GM21526 (cell line): ENCODE measurements around the gene GIMD1.

Experiments used
- ATAC-seq: cut with Tn5 transposase; IDR thresholded peaks from one replicate; pipeline ENCODE4 v1.9.1; 2021; ENCODE audit warnings: moderate library complexity; ENCODE audit not compliant: unreplicated experiment, low FRiP score

Gene GIMD1

DNA sequence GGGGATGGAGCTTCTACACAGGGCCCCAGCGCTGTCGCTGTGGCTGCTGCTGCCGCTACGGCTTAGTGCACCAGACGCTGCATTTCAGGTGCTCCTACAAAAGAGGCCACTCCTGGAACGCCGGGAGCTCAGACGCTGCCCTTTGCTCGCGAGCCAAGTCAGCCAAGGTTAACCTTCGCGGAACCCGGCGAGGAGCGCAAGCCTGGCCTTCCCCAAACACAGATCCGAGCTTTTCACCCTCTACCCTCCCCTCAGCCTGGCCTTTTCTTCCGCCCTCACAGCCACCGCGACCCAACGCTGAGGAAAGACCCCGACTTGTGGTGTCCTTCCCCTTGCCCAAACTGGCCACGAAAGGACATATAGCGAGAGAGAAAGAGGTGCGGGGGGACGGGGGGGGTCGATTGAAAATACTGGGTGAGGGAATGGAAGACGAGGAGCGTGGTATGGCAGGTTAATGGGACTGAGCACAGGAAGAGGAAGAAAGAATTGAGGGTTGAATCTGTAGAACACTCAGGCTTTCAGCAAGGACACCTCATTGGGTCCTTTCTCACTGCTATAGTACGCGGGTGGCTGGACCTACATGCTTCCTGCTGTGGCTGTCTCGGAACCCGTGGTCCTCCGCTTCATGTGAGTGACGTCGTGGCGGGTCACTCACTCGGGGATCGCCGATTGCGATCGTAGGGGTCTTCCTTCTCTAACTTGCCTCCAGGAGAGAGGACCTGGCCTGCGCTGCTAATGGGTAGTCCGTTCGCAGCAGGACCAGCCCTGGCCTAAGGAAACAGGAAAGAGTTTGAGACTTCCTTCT is 52.4 kb downstream of the GIMD1 start, which contains the start of the genes AIMP1 and TBCK:
AIMP1 (plus strand) TSS at position 583 of the 805 bp plus-strand sequence. CDS start 8,460 bp downstream, outside the sequence.
TBCK (minus strand) TSS at position 242 of the 805 bp plus-strand sequence. CDS start 7,249 bp downstream, outside the sequence.
- ATAC-seq, result peak; percentile 89

DNA sequence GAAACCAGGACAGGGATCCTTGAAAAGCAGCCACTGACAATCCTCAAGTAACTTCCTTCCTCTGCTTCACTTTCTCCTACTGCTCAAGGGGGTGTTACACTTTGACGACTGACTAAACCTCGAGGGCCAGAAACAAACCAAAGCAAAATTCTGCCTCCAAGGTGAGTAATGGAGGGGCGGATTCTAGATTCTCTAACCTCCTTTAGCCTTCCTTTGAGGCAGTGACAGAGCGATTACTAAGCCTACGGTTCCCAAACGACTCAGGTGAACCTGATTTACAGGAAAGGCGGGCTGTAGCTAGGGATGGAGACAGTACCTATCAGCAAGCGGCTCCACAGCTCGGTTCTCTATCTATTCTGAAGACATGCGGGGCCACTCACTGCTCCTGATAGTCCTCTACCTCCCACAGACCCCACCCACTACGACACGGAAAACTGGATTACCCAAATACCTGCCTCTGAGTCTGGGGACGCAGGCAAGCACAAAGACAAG is 53.1 kb downstream of the GIMD1 start:
- ATAC-seq, result peak; percentile 20

DNA sequence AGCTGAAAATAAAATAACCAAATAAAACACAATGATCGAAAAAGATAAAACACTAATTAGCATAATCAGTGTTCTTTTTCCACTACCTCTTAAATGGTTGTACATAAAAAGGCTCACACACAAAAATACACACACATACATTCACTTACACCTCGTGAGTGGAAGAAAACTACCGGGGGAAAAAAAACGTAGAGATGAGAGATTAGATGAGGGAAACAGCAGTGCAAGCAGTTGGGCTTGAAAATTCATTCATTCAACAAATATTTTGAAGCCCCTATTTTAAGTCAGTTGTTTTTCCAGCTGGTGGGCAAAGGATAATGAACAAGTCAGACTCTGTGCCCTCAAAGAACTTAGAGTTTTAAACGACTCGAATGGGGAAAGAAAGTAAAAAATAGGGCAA is 53.6 kb downstream of the GIMD1 start:
- ATAC-seq, result no peak

DNA sequence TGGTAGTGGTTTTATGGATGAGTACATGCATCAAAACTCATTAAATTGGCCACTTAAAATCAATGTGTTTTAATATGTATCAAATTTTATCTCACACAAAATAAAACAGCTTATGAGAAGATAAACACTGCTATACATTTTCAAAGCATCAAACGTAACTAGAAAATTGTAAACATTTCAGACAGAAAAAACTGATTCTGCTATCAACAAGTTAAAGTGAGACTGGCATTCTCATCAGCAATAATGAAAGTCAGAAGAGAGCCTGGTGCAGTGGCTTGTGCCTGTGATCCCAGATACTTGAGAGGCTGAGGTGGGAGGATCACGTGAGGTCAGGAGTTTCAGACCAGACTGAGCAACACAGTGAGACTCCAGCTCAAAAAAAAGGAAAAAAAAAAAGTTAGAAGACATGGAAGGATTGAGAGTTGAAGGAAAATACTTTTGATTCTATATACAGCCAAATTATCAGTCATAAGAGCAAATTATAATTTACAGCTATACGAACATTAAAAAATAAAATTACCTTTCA is 55.5 kb downstream of the GIMD1 start:
- no peak for ATAC-seq

DNA sequence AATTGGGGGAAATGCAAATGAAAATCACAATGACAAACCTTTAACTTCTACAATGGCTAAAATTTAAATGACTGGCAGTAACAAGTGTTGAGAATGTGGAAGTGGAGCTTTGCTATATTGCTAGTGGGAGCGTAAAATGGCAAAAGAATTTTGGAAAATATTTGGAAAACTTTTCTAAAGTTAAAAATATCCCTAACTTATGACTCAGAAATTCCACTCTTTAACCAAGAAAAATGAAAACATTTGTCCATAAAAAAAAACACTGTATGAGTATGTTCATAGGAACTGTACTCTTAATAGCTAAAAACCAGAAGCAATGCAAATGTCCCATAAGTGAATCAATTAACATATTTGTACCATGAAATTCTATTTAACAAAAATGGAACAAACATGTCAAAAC is 56.2 kb downstream of the GIMD1 start:
- ATAC-seq, result no peak
